HCT116 (cell line): Measurements from ENCODE around the gene SBF1. TPM values are rescaled to one million over a fixed set of nuclear protein-coding genes. Genes with fewer than 3 reads are reported as not detected.
A peak's percentile ranks its signal among the peaks of the same experiment; 100 is the strongest.

ENCODE experiments used
- ATAC-seq: fragments of 200-7000 bp; cut with Tn5 transposase; 2 replicates; pipeline ENCODE4 v1.9.1; 2020; ENCODE audit warnings: mild to moderate bottlenecking, moderate library complexity
- BruUV-seq: library from RNA; stranded (reverse); fragments of 400-500 nt; replicated peaks from 2 replicates; lab custom pipeline; 2021; lab: Mats Ljungman, UMichigan
- CTCF ChIA-PET: fragments of 300-600 bp; sonication (Branson Sonifier 250); formaldehyde crosslinking; loops from one replicate; lab custom pipeline; 2021; ENCODE audit warnings: antibody characterized with exemption; lab: Charles Lee
- POLR2A ChIA-PET: fragments of 300-600, 350-600 bp; sonication (Branson Sonifier 250); formaldehyde crosslinking; loops from one replicate; lab custom pipeline; 2021; ENCODE audit warnings: antibody characterized with exemption; lab: Charles Lee
- RAD21 ChIA-PET, 2 experiments: fragments of 300-600 bp; sonication (Branson Sonifier 250); formaldehyde crosslinking; loops; one replicate each; lab custom pipeline; 2023; ENCODE audit warnings: low total read pairs in 2 of 2; ENCODE audit not compliant: uncharacterized antibody in 2 of 2, unreplicated experiment in 2 of 2, low non-redundant PET in 1 of 2; lab: Charles Lee
- DNase-seq: peaks from one replicate; pipeline ENCODE4 v3.0.0-alpha.2; 2010; ENCODE audit warnings: low read depth, low spot score
- H2AFZ ChIP-seq: fragments of 200-600 bp; shearing (Covaris generic), sonication (generic); 2 replicates; pipeline ENCODE4 v1.6.1; 2017; ENCODE audit warnings: low read depth, mixed run types, mixed read lengths, antibody characterized with exemption, low read length; ENCODE audit not compliant: poor library complexity, severe bottlenecking
- H3K27ac ChIP-seq: 2 replicates; pipeline ENCODE4 v1.5.1; 2012; ENCODE audit warnings: low read depth, low read length
- H3K27me3 ChIP-seq: fragments of 200-600 bp; sonication (generic); 2 replicates; pipeline ENCODE4 v1.6.1; 2016; ENCODE audit warnings: mixed run types, low read length, mixed read lengths; ENCODE audit not compliant: insufficient read depth
- H3K36me3 ChIP-seq, 2 experiments: fragments of 200-500 bp in 1 of 2; fragments of 200-600 bp in 1 of 2; sonication (Bioruptor generic) in 1 of 2; sonication (generic) in 1 of 2; 2 replicates each; pipeline versions ENCODE4 v1.5.1 to v1.6.1; 2014 to 2016; ENCODE audit warnings: low read length in 2 of 2, inconsistent platforms in 1 of 2, mixed read lengths in 1 of 2, mixed run types in 1 of 2; ENCODE audit not compliant: insufficient read depth in 2 of 2, control insufficient read depth in 1 of 2
- H3K4me1 ChIP-seq, 2 experiments: fragments of 200-600 bp in 1 of 2; sonication (generic) in 1 of 2; 2 replicates each; pipeline versions ENCODE4 v1.5.1 to v1.6.1; 2012 to 2017; ENCODE audit warnings: low read length in 2 of 2, inconsistent platforms in 1 of 2, mild to moderate bottlenecking in 1 of 2, mixed read lengths in 1 of 2, mixed run types in 1 of 2, moderate library complexity in 1 of 2; ENCODE audit not compliant: insufficient read depth in 2 of 2, control insufficient read depth in 1 of 2
- H3K4me2 ChIP-seq: fragments of 200-600 bp; sonication (generic); 2 replicates; pipeline ENCODE4 v1.6.1; 2017; ENCODE audit warnings: mixed run types, low read length, mixed read lengths
- H3K4me3 ChIP-seq, 2 experiments: fragments of 200-600 bp in 1 of 2; sonication (generic) in 1 of 2; replicated peaks in 1 of 2; 2 replicates each; pipeline ENCODE4 v1.5.1; 2011 to 2016; ENCODE audit warnings: low read length in 2 of 2, control low read depth in 1 of 2, low read depth in 1 of 2, mild to moderate bottlenecking in 1 of 2, mixed read lengths in 1 of 2, mixed run types in 1 of 2
- H3K79me2 ChIP-seq: fragments of 200-600 bp; sonication (generic); 2 replicates; pipeline ENCODE4 v1.6.1; 2017; ENCODE audit warnings: mild to moderate bottlenecking, mixed run types, low read length, moderate library complexity, mixed read lengths; ENCODE audit not compliant: insufficient read depth
- H3K9ac ChIP-seq: fragments of 200-600 bp; sonication (generic); 2 replicates; pipeline ENCODE4 v1.6.1; 2016; ENCODE audit warnings: low read length, mixed read lengths
- H3K9me2 ChIP-seq: fragments of 200-600 bp; sonication (generic), shearing (Covaris generic); 2 replicates; pipeline ENCODE4 v1.6.1; 2017; ENCODE audit warnings: mixed run types, mild to moderate bottlenecking, moderate library complexity; ENCODE audit not compliant: insufficient read depth
- H3K9me3 ChIP-seq, 2 experiments: fragments of 200-500 bp in 1 of 2; fragments of 200-600 bp in 1 of 2; sonication (Bioruptor generic) in 1 of 2; sonication (generic) in 1 of 2; 2 replicates each; pipeline ENCODE4 v1.6.1; 2014 to 2017; ENCODE audit warnings: low read length in 2 of 2, mixed read lengths in 2 of 2, inconsistent platforms in 1 of 2, low read depth in 1 of 2, mild to moderate bottlenecking in 1 of 2, mixed run types in 1 of 2, moderate library complexity in 1 of 2; ENCODE audit not compliant: control insufficient read depth in 1 of 2, insufficient read depth in 1 of 2
- H4K20me1 ChIP-seq: fragments of 200-600 bp; sonication (generic), shearing (Covaris generic); 2 replicates; pipeline ENCODE4 v1.6.1; 2017; ENCODE audit warnings: mixed run types, mild to moderate bottlenecking, moderate library complexity; ENCODE audit not compliant: insufficient read depth
- CBX3 ChIP-seq: IDR thresholded peaks from 2 replicates; pipeline ENCODE4 v1.6.1; 2012; ENCODE audit warnings: low read depth
- CEBPB ChIP-seq: IDR thresholded peaks from 2 replicates; pipeline ENCODE4 v1.6.1; 2012; ENCODE audit warnings: low read depth
- EZH2 ChIP-seq: fragments of 200-600 bp; sonication (generic); IDR thresholded peaks from 2 replicates; pipeline ENCODE4 v1.6.1; 2017; ENCODE audit warnings: antibody characterized with exemption, mixed run types
- EZH2phosphoT487 ChIP-seq: fragments of 200-600 bp; IDR thresholded peaks from 2 replicates; pipeline ENCODE4 v1.6.1; 2018; ENCODE audit warnings: antibody characterized with exemption, borderline replicate concordance
- FOSL1 ChIP-seq: IDR thresholded peaks from 2 replicates; pipeline ENCODE4 v1.6.1; 2012; ENCODE audit warnings: low read depth
- JUND ChIP-seq: IDR thresholded peaks from 2 replicates; pipeline ENCODE4 v1.6.1; 2012
- MAX ChIP-seq: IDR thresholded peaks from 2 replicates; pipeline ENCODE4 v1.6.1; 2012
- POLR2A ChIP-seq: IDR thresholded peaks from 2 replicates; pipeline ENCODE4 v1.7.0; 2011; ENCODE audit warnings: borderline replicate concordance; ENCODE audit not compliant: insufficient read depth, insufficient read length; ENCODE audit errors: extremely low read depth
- REST ChIP-seq: IDR thresholded peaks from 2 replicates; pipeline ENCODE4 v1.6.1; 2012; ENCODE audit warnings: low read depth
- SP1 ChIP-seq: IDR thresholded peaks from 2 replicates; pipeline ENCODE4 v1.6.1; 2012; ENCODE audit warnings: low read depth
- SRF ChIP-seq: IDR thresholded peaks from 2 replicates; pipeline ENCODE4 v1.6.1; 2012; ENCODE audit warnings: low read depth
- TCF7L2 ChIP-seq: IDR thresholded peaks from 2 replicates; pipeline ENCODE4 v1.7.0; 2011; ENCODE audit warnings: borderline replicate concordance, inconsistent platforms; ENCODE audit not compliant: insufficient read depth, insufficient read length; ENCODE audit errors: extremely low read depth
- YY1 ChIP-seq: IDR thresholded peaks from 2 replicates; pipeline ENCODE4 v1.6.1; 2011; ENCODE audit warnings: low read length, low read depth, moderate library complexity, mild to moderate bottlenecking; ENCODE audit not compliant: insufficient replicate concordance; ENCODE audit errors: extremely low read depth
- ZFX ChIP-seq: fragments of 450-650 bp; IDR thresholded peaks from 2 replicates; pipeline ENCODE4 v1.6.1; 2017
- ZNF274 ChIP-seq: fragments of 200-500 bp; sonication (Bioruptor generic); IDR thresholded peaks from 2 replicates; pipeline ENCODE4 v1.6.1; 2014; ENCODE audit warnings: mild to moderate bottlenecking, low read depth, low read length, inconsistent platforms
- intact Hi-C: fragments of 100-400 bp; cut with micrococcal nuclease; formaldehyde crosslinking; loops from 2 replicates; pipeline ENCODE4 v1.10.0; 2022
- total RNA-seq: library from RNA; stranded (reverse); gene quantifications from one replicate; pipeline ENCODE4 v1.2.1, GENCODE V29; 2021; ENCODE audit not compliant: unreplicated experiment

The SBF1 gene
- total RNA-seq, 1 experiment from 2014 or later, result 91.1 TPM

GRCh38 chr22:50473855-50474671 lies 772 bp downstream of the SBF1 start:
- DNase-seq (no peak), ATAC-seq (peak; percentile 27; the same call in 1 of the 2 replicates)
- Histone ChIP-seq H3K27ac (peak overlapping the region; percentile 67), H3K27me3 (no peaks in the 10 kb centered on the region), H3K9me3 (no peaks in the 10 kb centered on the region), H3K79me2 (peaks cover 55% of the 10 kb centered on the region), H3K36me3 (no peaks in the 10 kb centered on the region), H2AFZ (no peak overlapping the region), H3K4me3 (peak overlapping the region; percentile 70 to 87), H4K20me1 (peaks cover 6% of the 10 kb centered on the region; the same call in 1 of the 2 replicates), H3K4me1 (peaks cover 30 to 55% of the 10 kb centered on the region in 2 experiments), H3K4me2 (peak overlapping the region; percentile 96), H3K9me2 (no peaks in the 10 kb centered on the region), H3K9ac (peak overlapping the region; percentile 74)
- BruUV-seq, result TSS peak; percentile 43
- ChIA-PET RAD21 (no interaction called here), CTCF (interaction anchor here (1.0 to 1.3 kb wide), 2 partner anchors 22 to 51 kb away, joined by 3 to 4 read pairs; partner anchors contain the start of gene SCO2), POLR2A (no interaction called here)
- TF ChIP-seq CEBPB (no peak), YY1 (no peak), TCF7L2 (no peak), POLR2A (no peak), CBX3 (no peak), FOSL1 (no peak), ZNF274 (no peak), REST (no peak), JUND (no peak), EZH2 (no peak), ZFX (no peak), MAX (no peak), SRF (no peak), EZH2phosphoT487 (no peak), SP1 (no peak)
- intact Hi-C loops, result no loop called here
